CD4-positive, alpha-beta memory T cell (primary cell): ENCODE results near the gene VAMP2. TPM values are rescaled to one million over a fixed set of nuclear protein-coding genes. Genes with fewer than 3 reads are reported as not detected.
A peak's percentile ranks its signal among the peaks of the same experiment; 100 is the strongest.

Experiments
- CTCF ChIA-PET: fragments of 350-600 bp; sonication (Branson Sonifier 250); formaldehyde crosslinking; loops from one replicate; lab custom pipeline; 2021; ENCODE audit warnings: inconsistent platforms; ENCODE audit not compliant: partially characterized antibody; lab: Charles Lee
- POLR2A ChIA-PET: fragments of 350-600 bp; sonication (Branson Sonifier 250); formaldehyde crosslinking; loops from one replicate; lab custom pipeline; 2021; ENCODE audit not compliant: partially characterized antibody; lab: Charles Lee
- DNase-seq, 5 donors: peaks; one replicate each; pipeline versions ENCODE4 v3.0.0 to v3.0.0-alpha.2; 2020 to 2022; ENCODE audit warnings: mixed read lengths in 1 of 5
- H3K27ac ChIP-seq: one replicate; pipeline ENCODE4 v1.7.0; 2013; ENCODE audit warnings: low read depth, low read length
- H3K27me3 ChIP-seq: 2 replicates; pipeline ENCODE4 v1.7.0; 2013; ENCODE audit warnings: mild to moderate bottlenecking, low read length, moderate library complexity; ENCODE audit not compliant: insufficient read depth
- H3K36me3 ChIP-seq: 2 replicates; pipeline ENCODE4 v1.7.0; 2013; ENCODE audit warnings: mild to moderate bottlenecking, low read length, moderate library complexity; ENCODE audit not compliant: insufficient read depth
- H3K4me1 ChIP-seq: 2 replicates; pipeline ENCODE4 v1.7.0; 2013; ENCODE audit warnings: mild to moderate bottlenecking, low read length, moderate library complexity; ENCODE audit not compliant: insufficient read depth
- H3K4me3 ChIP-seq, 2 donors: one replicate each; pipeline ENCODE4 v1.7.0; 2013; ENCODE audit warnings: low read length in 2 of 2, mild to moderate bottlenecking in 1 of 2
- H3K9me3 ChIP-seq, 2 donors: one replicate each; pipeline ENCODE4 v1.7.0; 2013; ENCODE audit warnings: low read length in 2 of 2, control low read depth in 1 of 2; ENCODE audit not compliant: control insufficient read depth in 1 of 2
- H3K27ac Mint-ChIP-seq, 7 donors: one replicate each; pipeline ENCODE4 v1.8.0; 2020 to 2021; ENCODE audit warnings: mixed read lengths in 7 of 7, mild to moderate bottlenecking in 6 of 7, inconsistent platforms in 3 of 7, moderate library complexity in 3 of 7
- H3K27me3 Mint-ChIP-seq, 2 donors: one replicate each; pipeline ENCODE4 v1.8.0; 2020 to 2021; ENCODE audit warnings: mixed read lengths in 2 of 2
- H3K36me3 Mint-ChIP-seq, 2 donors: one replicate each; pipeline ENCODE4 v1.8.0; 2020 to 2021; ENCODE audit warnings: mixed read lengths in 2 of 2, inconsistent platforms in 1 of 2, mild to moderate bottlenecking in 1 of 2
- H3K4me1 Mint-ChIP-seq, 4 donors: one replicate each; pipeline ENCODE4 v1.8.0; 2020 to 2021; ENCODE audit warnings: mixed read lengths in 4 of 4, mild to moderate bottlenecking in 1 of 4
- H3K4me3 Mint-ChIP-seq, 8 donors: one replicate each; pipeline ENCODE4 v1.8.0; 2020 to 2021; ENCODE audit warnings: mixed read lengths in 8 of 8, mild to moderate bottlenecking in 7 of 8, moderate library complexity in 6 of 8, inconsistent platforms in 3 of 8
- H3K9me3 Mint-ChIP-seq, 8 donors: one replicate each; pipeline ENCODE4 v1.8.0; 2020 to 2021; ENCODE audit warnings: mixed read lengths in 8 of 8, mild to moderate bottlenecking in 5 of 8, inconsistent platforms in 3 of 8, moderate library complexity in 1 of 8
- intact Hi-C: fragments of 100-400 bp; cut with micrococcal nuclease; formaldehyde crosslinking; loops from one replicate; pipeline ENCODE4 v1.15.1; 2023
- polyA plus RNA-seq, 2 donors: library from polyadenylated mRNA; unstranded; fragments of 300-500 nt; fragmentation: Illumina TruSeq; gene quantifications; one replicate each; pipeline ENCODE4 v1.2.3, GENCODE V29; 2021
- total RNA-seq, 2 experiments: library from RNA; stranded (reverse); gene quantifications; one replicate each; pipeline ENCODE4 v1.2.3, GENCODE V29; 2021

Gene VAMP2
- total and polyA plus RNA-seq, 4 experiments from 2014 or later, result 41.6 to 203 (median 148) TPM

DNA sequence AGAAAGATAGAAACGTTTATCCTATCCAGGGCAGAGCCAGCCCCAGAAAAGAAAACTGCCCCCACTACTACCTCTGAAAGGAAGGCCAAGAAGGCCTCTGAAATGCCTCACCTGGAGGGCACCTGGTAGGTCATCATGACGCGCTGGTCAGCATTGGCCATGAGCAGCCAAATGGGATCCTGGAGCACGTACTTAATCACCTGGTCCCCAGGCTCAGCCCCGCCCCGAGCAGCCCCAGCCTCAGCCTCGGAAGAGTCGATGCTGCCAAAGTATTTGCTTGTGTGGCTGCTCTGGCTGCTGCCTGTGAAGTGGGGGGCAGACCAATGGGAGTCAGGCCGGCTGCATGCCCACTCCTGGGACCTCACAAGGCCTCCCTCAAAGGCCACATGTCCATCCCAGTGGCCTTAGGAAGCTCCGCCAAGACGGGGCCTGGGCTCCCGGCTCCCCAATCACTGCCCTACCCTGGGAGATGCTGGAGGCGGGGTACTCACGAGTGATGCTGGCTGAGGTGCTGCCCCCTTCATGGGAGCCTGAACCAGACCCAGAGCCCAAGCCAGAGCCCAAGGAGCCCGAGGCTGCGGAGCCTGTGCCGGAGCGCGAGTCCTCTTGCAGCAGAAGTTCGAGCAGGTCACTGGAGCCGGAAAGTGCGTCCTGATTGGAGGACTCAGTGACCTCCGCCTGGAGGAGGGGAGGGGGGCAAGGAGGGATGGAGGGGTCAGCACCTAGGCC lies 20.4 kb downstream of the VAMP2 start:
- ChIA-PET CTCF (interaction anchor here (0.9 to 6.2 kb wide), 7 partner anchors 8 to 159 kb away, joined by 3 to 93 read pairs (median 5); partner anchors contain the start of gene ALOXE3), POLR2A (interaction anchor here (2.0 to 23.4 kb wide), 6 partner anchors 14 to 105 kb away, joined by 7 to 1074 read pairs (median 64); partner anchors contain the start of genes BORCS6, CTC1, PER1 and TMEM107)
- Mint-ChIP-seq H3K4me3 (peak overlapping the region in 1 of 8 donors; percentile 25), H3K27ac (peak overlapping the region in 6 of 7 donors; percentile 42 to 89 (median 76)), H3K27me3 (no peaks in the 10 kb centered on the region), H3K9me3 (peaks cover 0 to 26% (median 0%) of the 10 kb centered on the region in 8 donors), H3K4me1 (peaks cover 0 to 8% (median 3%) of the 10 kb centered on the region in 4 donors), H3K36me3 (peaks cover 34 to 54% of the 10 kb centered on the region in 2 donors)
- H3K27me3 ChIP-seq, result no peaks in the 10 kb centered on the region
- H3K36me3 ChIP-seq, result peaks cover 66% of the 10 kb centered on the region
- H3K27ac ChIP-seq, result no peak overlapping the region
- DNase-seq, result peak in 2 of 5 donors; percentile 14 to 26
- intact Hi-C loops, result no loop called here
- H3K4me1 ChIP-seq, result peaks cover 20% of the 10 kb centered on the region
- H3K4me3 ChIP-seq, result no peak overlapping the region
- H3K9me3 ChIP-seq, result no peaks in the 10 kb centered on the region

DNA sequence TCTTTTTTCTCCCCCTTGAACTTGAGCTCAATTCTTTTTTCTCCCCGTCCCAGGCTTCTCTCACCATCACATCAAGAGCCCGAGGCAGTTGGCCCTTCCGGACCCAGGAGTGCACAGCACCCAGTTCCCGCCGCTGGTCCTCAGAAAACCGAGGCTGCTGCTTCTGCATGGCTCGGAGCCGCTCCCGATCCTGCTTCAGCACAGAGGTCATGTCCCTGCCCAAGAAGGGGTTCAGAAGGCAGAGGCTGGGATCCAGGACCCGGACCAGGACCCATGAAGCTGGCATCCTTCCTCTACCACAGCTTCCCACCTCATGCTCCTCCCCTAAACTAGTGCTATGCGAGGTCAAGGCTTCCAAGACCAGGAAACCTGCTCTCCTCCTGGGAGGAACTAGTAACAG lies 21.0 kb downstream of the VAMP2 start:
- peak in 2 of 5 donors; percentile 22 to 25 for DNase-seq
- no peaks in the 10 kb centered on the region for H3K27me3 Mint-ChIP-seq
- Histone ChIP-seq H3K36me3 (peaks cover 60% of the 10 kb centered on the region), H3K27ac (no peak overlapping the region), H3K9me3 (no peaks in the 10 kb centered on the region), H3K4me3 (no peak overlapping the region), H3K27me3 (no peaks in the 10 kb centered on the region), H3K4me1 (peaks cover 20% of the 10 kb centered on the region)
- intact Hi-C loops, result no loop called here
- H3K9me3 Mint-ChIP-seq, result peaks cover 0 to 20% (median 0%) of the 10 kb centered on the region in 8 donors
- peaks cover 30 to 50% of the 10 kb centered on the region in 2 donors for H3K36me3 Mint-ChIP-seq
- peak overlapping the region in 5 of 7 donors; percentile 35 to 88 (median 75) for H3K27ac Mint-ChIP-seq
- peaks cover 0 to 8% (median 2%) of the 10 kb centered on the region in 4 donors for H3K4me1 Mint-ChIP-seq
- peak overlapping the region in 2 of 8 donors; percentile 20 to 50 for H3K4me3 Mint-ChIP-seq
- ChIA-PET CTCF (interaction anchor here (0.9 to 6.2 kb wide), 8 partner anchors 9 to 159 kb away, joined by 3 to 93 read pairs (median 5); partner anchors contain the start of genes ALOXE3 and SLC25A35), POLR2A (interaction anchor here (1.3 to 9.5 kb wide), 9 partner anchors 14 to 154 kb away, joined by 3 to 237 read pairs (median 28); partner anchors contain the start of genes BORCS6, CTC1, HES7 and PER1)

DNA sequence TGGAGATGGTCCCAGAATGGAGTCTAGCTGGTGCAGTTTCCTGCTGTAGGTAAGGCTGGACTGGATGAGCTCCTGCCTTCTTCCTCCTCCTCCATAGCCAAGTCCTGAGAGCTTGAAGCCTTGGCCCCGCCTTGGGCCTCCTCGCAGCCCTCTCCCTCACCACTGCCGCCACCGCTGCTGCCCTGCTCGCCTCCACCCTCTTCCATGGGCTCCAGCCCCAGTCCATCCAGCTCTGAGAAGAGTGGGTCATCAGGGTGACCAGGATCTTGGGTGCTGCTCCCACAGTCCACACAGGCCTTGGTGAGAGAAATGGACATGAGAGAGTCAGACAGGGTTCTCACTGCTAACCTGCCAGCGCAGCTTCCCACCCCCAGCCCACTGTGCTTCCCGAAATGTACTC lies 21.7 kb downstream of the VAMP2 start:
- Mint-ChIP-seq H3K27ac (peak overlapping the region in 5 of 7 donors; percentile 1 to 88 (median 25)), H3K27me3 (no peaks in the 10 kb centered on the region), H3K36me3 (peaks cover 23 to 43% of the 10 kb centered on the region in 2 donors), H3K4me3 (peak overlapping the region in 2 of 8 donors; percentile 17 to 21), H3K4me1 (peaks cover 0 to 8% (median 3%) of the 10 kb centered on the region in 4 donors), H3K9me3 (peaks cover 0 to 20% (median 0%) of the 10 kb centered on the region in 8 donors)
- peaks cover 20% of the 10 kb centered on the region for H3K4me1 ChIP-seq
- no peak overlapping the region for H3K27ac ChIP-seq
- no peak overlapping the region for H3K4me3 ChIP-seq
- DNase-seq, result peak in 2 of 5 donors; percentile 18 to 35
- POLR2A ChIA-PET, result interaction anchor here (1.0 to 9.5 kb wide), 12 partner anchors 14 to 154 kb away, joined by 3 to 237 read pairs (median 15); partner anchors contain the start of genes BORCS6, CTC1, HES7 and PER1
- no peaks in the 10 kb centered on the region for H3K27me3 ChIP-seq
- no peaks in the 10 kb centered on the region for H3K9me3 ChIP-seq
- intact Hi-C loops, result no loop called here
- CTCF ChIA-PET, result interaction anchor here (0.9 to 6.2 kb wide), 9 partner anchors 10 to 160 kb away, joined by 3 to 93 read pairs (median 5); partner anchors contain the start of genes ALOXE3 and SLC25A35
- H3K36me3 ChIP-seq, result peaks cover 53% of the 10 kb centered on the region

DNA sequence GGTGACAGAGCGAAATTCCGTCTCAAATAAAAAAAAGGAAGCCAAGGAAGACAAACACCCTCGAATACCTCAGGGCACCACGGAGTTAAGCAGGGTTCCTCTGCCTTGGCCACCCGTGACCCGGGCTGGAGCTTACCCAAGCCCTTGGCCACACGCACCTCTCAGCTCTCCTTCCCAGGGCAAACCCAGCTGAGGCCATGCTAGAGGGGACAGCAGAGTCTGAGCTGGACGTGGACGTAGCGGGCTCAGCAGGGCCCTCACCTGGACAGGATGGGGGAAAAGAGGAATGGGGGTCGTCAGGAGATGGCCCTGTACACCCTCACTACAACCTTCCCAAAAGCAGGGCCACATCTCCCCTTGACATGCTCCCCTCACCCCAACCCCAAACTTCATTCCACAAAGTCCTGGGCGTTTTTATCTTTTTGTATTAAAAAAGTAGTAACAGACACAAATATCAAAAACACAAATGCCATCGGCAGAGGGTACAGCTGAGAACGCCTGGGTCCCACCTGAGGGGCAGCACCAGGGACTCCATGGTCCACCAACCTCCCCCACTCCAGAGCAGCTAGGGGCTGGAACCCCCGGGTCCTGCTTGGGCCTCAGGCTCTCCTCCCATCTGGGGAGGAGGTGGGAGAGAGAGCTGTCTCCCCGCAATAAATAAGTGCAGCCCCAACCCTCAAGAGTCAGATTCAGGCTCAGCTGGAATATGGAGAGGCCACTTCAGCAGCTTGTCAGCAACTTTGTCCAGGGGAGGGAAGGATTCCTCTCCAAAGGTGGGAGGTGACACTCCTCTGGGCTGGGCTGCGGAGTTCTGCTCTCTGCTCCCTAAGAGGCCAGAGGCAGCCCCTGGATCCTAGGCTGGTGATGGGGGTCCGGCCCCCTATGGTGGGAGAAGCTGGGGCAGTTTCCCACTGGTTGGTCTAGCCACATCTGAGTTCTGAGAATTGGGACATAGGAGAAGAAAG lies 22.4 kb downstream of the VAMP2 start:
- peaks cover 20% of the 10 kb centered on the region for H3K4me1 ChIP-seq
- H3K36me3 ChIP-seq, result peaks cover 46% of the 10 kb centered on the region
- ChIA-PET CTCF (interaction anchor here (1.0 to 6.2 kb wide), 14 partner anchors 8 to 161 kb away, joined by 3 to 93 read pairs (median 8); partner anchors contain the start of genes ALOXE3 and SLC25A35), POLR2A (interaction anchor here (1.0 to 9.5 kb wide), 17 partner anchors 14 to 161 kb away, joined by 3 to 237 read pairs (median 10); partner anchors contain the start of genes ALOXE3, BORCS6, CTC1 and HES7)
- H3K4me1 Mint-ChIP-seq, result peaks cover 0 to 8% (median 3%) of the 10 kb centered on the region in 4 donors
- H3K27me3 Mint-ChIP-seq, result no peaks in the 10 kb centered on the region
- intact Hi-C loops, result no loop called here
- no peak overlapping the region for H3K4me3 ChIP-seq
- no peaks in the 10 kb centered on the region for H3K9me3 ChIP-seq
- peak overlapping the region; percentile 78 for H3K27ac ChIP-seq
- H3K4me3 Mint-ChIP-seq, result peak overlapping the region in 3 of 8 donors; percentile 6 to 23 (median 6)
- H3K27ac Mint-ChIP-seq, result peak overlapping the region in 5 of 7 donors; percentile 17 to 76 (median 52)
- DNase-seq, result peak in 3 of 5 donors; percentile 14 to 49 (median 15)
- no peaks in the 10 kb centered on the region for H3K27me3 ChIP-seq
- peaks cover 20 to 36% of the 10 kb centered on the region in 2 donors for H3K36me3 Mint-ChIP-seq
- H3K9me3 Mint-ChIP-seq, result peaks cover 0 to 18% (median 0%) of the 10 kb centered on the region in 8 donors

DNA sequence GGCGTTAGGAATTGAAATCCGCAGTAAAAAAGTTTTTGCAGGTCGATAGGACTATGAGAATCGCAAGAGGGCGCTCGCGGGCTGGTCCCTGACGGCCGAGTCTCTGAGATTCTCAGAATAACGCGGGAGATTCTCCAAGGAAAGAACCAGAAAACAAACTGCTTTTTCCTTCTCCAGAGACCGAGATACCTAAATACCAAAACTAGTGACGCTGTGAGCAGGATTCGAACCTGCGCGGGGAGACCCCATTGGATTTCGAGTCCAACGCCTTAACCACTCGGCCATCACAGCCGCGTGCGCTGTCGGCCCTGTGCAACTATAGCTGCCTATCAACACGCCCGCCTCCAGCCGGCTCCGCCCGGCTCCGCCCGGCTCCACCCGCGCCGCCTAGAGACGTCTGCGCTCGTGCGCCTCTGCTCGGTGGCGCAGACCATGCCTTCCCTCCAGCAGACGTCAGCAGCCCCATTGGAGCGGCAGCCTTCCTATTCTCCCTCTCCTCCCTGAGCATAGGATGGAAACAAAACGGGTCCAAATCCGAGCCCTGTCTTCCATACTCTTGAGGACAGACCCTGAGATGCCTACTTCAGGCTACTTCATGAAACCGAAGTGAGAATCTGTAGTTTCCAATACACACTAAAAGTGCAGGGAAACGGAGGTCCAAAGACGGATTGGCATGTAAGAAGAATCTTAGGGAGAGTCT lies 23.9 kb downstream of the VAMP2 start:
- Mint-ChIP-seq H3K4me3 (no peak overlapping the region), H3K27me3 (no peaks in the 10 kb centered on the region), H3K36me3 (peaks cover 16 to 25% of the 10 kb centered on the region in 2 donors), H3K27ac (no peak overlapping the region), H3K9me3 (peaks cover 0 to 8% (median 0%) of the 10 kb centered on the region in 8 donors), H3K4me1 (peaks cover 0 to 8% (median 3%) of the 10 kb centered on the region in 4 donors)
- peak overlapping the region; percentile 60 to 74 for H3K4me3 ChIP-seq
- H3K27ac ChIP-seq, result peak overlapping the region; percentile 78
- CTCF ChIA-PET, result interaction anchor here (0.9 to 6.2 kb wide), 26 partner anchors 10 to 166 kb away, joined by 3 to 93 read pairs (median 9); partner anchors contain the start of genes ALOXE3, AURKB, BORCS6 and CTC1
- intact Hi-C loops, result loop anchor here (1.0 to 5.0 kb wide), 10 partner anchors 12 to 238 kb away; partner anchors contain the start of gene KRABD2
- H3K36me3 ChIP-seq, result peaks cover 36% of the 10 kb centered on the region
- no peaks in the 10 kb centered on the region for H3K9me3 ChIP-seq
- H3K27me3 ChIP-seq, result no peaks in the 10 kb centered on the region
- POLR2A ChIA-PET, result interaction anchor here (0.8 to 9.5 kb wide), 18 partner anchors 12 to 735 kb away, joined by 3 to 237 read pairs (median 14); partner anchors contain the start of genes ALOXE3, AURKB, BORCS6 and CTC1
- peaks cover 20% of the 10 kb centered on the region for H3K4me1 ChIP-seq
- peak; percentile 95 to 98 (median 96) for DNase-seq
